ENCODE data around the gene SARS2. TPM values are rescaled to one million over a fixed set of nuclear protein-coding genes. Genes with fewer than 3 reads are reported as not detected.

The SARS2 gene
- total RNA-seq, 2 experiments from 2014 or later = 39.8 to 43.2 TPM

DNA sequence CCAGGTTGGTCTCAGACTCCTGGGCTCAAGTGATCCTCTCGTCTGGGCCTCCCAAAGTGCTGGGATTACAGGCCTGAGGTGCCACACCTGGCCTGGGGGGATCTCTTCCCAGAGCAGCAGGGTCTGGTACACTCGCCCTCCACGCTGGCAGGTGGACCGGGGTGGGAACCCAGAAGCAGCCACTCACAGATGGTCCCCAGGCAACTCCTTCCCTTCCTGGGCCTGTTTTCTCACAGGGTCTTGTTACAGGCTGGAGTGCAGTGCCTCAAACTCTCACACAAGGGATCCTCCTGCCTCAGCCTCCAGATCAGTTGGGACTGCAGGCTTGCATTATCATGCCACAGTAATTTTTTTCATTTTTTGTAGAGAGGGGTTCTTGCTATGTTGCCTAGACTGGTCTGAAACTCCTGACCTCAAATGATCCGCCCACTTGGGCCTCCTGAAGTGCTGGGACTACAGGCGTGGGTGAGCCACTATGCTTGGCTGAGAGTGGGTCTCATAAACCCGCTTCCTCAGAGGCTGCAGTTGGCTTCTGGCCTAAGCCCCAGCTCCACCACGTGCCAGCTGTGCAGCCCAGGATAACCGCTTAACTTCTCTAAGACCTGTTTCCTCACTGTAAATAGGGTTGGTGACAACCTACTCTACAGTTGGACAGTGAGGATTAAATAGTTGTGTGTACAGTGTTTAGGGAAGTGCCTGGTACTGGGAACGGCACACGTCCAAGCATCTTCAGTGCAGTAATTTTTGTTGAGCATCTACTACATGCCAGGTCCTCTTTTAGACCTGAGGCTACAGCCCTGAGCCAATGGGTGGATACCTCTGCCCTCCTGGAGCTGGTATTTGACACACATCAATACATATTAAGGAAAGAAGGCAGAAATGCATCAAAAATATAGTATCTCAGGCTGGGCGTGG lies 17.7 kb downstream of the SARS2 start:
- Mint-ChIP-seq H3K4me3 (no peak overlapping the region), H3K27ac (no peak overlapping the region), H3K9me3 (peaks cover under 1% of the 10 kb centered on the region), H3K4me1 (peaks cover 13% of the 10 kb centered on the region), H3K27me3 (no peaks in the 10 kb centered on the region), H3K36me3 (peaks cover 15% of the 10 kb centered on the region)
- no peak for DNase-seq

DNA sequence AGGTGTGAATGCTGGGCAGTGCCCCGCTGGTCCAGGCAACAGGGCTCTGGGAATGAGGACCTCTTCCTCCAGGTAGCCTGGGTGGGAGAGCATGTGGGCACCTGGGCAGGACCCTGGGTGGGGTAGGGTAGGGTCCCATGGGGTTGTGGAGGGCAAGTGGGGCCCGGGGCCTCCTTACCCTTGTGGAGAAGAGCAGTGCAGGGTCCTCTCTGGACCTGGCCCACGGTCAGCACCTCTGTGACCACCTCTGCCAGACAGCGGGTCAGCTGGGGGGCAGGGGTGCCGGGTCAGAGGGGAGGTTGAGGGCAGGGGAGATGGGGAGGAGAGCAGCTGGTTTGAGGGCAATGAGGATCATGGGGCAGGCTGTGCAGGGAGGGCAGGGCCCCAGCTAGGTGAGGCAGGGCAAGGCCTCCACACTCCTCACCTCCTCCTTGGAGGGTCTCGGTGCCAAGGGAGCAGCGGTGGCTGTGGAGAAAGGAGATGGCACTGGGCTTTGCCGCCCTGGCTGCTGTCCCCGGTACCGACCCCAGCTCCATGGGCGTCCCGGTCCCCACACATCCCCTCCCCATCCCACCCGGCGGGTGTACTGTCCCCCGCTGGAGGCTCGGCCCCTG lies 19.1 kb downstream of the SARS2 start:
- no peak overlapping the region for H3K4me3 Mint-ChIP-seq
- peaks cover 28% of the 10 kb centered on the region for H3K36me3 Mint-ChIP-seq
- peaks cover 4% of the 10 kb centered on the region for H3K9me3 Mint-ChIP-seq
- H3K27me3 Mint-ChIP-seq = no peaks in the 10 kb centered on the region
- no peak overlapping the region for H3K27ac Mint-ChIP-seq
- DNase-seq = no peak
- H3K4me1 Mint-ChIP-seq = peaks cover 16% of the 10 kb centered on the region

DNA sequence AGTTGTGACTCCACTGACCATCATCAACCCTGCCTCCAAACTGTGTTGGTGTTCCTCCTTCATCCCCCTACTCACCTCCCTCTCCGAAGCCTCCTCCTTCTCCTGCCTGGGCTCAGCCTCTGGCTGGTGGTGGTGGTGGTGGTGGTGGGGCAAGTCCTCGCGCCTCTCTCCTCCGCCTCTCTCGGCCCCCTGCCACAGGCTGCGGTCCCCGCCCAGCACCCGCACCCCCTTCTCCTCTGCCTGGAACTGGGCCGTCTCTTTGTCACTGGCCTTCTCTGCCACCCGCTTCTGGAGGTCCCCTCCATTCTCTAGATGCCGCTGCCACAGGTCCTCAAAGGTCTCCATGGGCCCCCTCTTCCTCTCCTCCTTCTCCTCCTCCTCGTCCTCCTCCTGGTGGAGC lies 20.1 kb downstream of the SARS2 start:
- Mint-ChIP-seq H3K27ac (no peak overlapping the region), H3K9me3 (peaks cover 4% of the 10 kb centered on the region), H3K36me3 (peaks cover 31% of the 10 kb centered on the region), H3K27me3 (no peaks in the 10 kb centered on the region), H3K4me1 (peaks cover 16% of the 10 kb centered on the region), H3K4me3 (no peak overlapping the region)
- no peak for DNase-seq

DNA sequence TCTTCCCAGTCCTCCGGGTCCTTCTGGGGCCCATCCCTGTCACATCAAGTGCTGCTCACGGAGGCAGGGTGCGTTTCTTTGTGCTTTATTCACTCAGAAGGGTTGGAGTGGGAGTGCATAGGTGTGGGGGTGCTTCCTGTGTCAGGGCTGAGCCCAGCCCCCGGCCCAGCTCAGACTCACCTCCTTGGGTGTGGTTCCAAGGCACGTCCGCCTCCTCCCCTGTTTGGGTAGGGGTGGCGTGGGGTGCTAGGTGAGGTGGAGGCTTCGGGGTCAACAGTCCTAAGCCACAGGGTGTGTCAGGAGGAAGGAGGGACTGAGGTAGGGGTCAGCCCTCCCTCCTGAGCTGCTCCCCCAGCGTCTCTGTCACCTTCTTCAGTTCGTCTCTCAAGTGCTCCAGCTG lies 21.7 kb downstream of the SARS2 start:
- no peak overlapping the region for H3K4me3 Mint-ChIP-seq
- H3K27me3 Mint-ChIP-seq = no peaks in the 10 kb centered on the region
- DNase-seq = no peak
- H3K36me3 Mint-ChIP-seq = peaks cover 36% of the 10 kb centered on the region
- no peak overlapping the region for H3K27ac Mint-ChIP-seq
- H3K4me1 Mint-ChIP-seq = peaks cover 17% of the 10 kb centered on the region
- H3K9me3 Mint-ChIP-seq = peaks cover 4% of the 10 kb centered on the region

DNA sequence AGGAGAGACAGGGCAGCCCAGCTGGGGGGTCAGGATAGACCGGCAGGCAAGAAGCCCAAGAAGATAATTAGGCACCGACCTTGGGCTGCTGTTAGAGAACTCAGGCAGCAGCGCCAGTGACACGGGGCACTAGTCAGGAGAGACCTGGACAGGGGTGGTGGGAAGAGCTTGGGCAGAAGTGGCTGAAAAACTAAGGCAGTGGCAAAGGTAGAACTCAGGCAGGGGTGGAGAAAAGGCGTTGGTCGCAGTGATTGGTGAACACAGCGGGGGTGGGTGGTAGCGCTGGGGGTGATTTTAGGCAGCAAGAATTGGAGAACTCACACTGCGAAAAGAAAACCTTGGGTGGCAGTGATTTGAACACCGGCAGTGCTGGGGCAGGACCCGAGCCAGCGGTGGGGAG lies 22.9 kb downstream of the SARS2 start:
- H3K27ac Mint-ChIP-seq = no peak overlapping the region

DNA sequence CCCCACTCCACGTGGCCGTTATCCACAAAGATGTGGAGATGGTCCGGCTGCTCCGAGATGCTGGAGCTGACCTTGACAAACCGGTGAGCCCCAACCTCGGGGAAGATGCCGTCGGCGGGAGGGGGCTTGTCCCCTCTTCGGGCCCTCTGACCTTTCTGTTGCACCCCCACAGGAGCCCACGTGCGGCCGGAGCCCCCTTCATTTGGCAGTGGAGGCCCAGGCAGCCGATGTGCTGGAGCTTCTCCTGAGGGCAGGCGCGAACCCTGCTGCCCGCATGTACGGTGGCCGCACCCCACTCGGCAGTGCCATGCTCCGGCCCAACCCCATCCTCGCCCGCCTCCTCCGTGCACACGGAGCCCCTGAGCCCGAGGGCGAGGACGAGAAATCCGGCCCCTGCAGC lies 23.3 kb downstream of the SARS2 start:
- H3K9me3 Mint-ChIP-seq = peaks cover 4% of the 10 kb centered on the region
- peaks cover 12% of the 10 kb centered on the region for H3K4me1 Mint-ChIP-seq
- H3K4me3 Mint-ChIP-seq = no peak overlapping the region
- H3K36me3 Mint-ChIP-seq = peaks cover 39% of the 10 kb centered on the region
- DNase-seq = no peak
- H3K27me3 Mint-ChIP-seq = no peaks in the 10 kb centered on the region
- peak overlapping the region; percentile 58 for H3K27ac Mint-ChIP-seq

More for the DNA sequence above, 22.9 kb downstream of the SARS2 start:
- H3K4me3 Mint-ChIP-seq = no peak overlapping the region
- no peaks in the 10 kb centered on the region for H3K27me3 Mint-ChIP-seq
- H3K36me3 Mint-ChIP-seq = peaks cover 38% of the 10 kb centered on the region
- no peak for DNase-seq
- peaks cover 4% of the 10 kb centered on the region for H3K9me3 Mint-ChIP-seq
- peaks cover 15% of the 10 kb centered on the region for H3K4me1 Mint-ChIP-seq

DNA sequence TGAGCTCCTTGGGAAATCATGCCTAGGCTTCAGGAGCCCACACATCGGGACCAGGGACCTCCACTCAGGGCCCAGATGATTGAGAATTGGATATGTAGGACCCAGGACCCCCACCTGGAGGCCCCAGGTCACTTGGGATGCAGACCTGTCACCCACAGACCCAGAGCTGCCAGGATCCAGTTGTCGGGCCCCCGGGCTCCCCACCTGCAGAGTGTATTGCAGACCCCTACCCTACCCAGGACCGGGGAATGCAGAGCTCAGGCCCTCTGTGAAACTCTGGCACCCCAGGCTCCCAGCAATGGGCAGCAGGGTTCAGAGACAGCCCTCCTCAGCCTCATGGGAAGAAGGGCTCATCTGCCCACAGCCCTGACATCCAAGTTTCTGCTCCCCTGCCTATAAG lies 24.9 kb downstream of the SARS2 start:
- no peaks in the 10 kb centered on the region for H3K27me3 Mint-ChIP-seq
- no peak for DNase-seq
- no peak overlapping the region for H3K4me3 Mint-ChIP-seq
- H3K9me3 Mint-ChIP-seq = peaks cover 5% of the 10 kb centered on the region
- peaks cover 53% of the 10 kb centered on the region for H3K36me3 Mint-ChIP-seq
- H3K27ac Mint-ChIP-seq = no peak overlapping the region
- peaks cover 18% of the 10 kb centered on the region for H3K4me1 Mint-ChIP-seq

DNA sequence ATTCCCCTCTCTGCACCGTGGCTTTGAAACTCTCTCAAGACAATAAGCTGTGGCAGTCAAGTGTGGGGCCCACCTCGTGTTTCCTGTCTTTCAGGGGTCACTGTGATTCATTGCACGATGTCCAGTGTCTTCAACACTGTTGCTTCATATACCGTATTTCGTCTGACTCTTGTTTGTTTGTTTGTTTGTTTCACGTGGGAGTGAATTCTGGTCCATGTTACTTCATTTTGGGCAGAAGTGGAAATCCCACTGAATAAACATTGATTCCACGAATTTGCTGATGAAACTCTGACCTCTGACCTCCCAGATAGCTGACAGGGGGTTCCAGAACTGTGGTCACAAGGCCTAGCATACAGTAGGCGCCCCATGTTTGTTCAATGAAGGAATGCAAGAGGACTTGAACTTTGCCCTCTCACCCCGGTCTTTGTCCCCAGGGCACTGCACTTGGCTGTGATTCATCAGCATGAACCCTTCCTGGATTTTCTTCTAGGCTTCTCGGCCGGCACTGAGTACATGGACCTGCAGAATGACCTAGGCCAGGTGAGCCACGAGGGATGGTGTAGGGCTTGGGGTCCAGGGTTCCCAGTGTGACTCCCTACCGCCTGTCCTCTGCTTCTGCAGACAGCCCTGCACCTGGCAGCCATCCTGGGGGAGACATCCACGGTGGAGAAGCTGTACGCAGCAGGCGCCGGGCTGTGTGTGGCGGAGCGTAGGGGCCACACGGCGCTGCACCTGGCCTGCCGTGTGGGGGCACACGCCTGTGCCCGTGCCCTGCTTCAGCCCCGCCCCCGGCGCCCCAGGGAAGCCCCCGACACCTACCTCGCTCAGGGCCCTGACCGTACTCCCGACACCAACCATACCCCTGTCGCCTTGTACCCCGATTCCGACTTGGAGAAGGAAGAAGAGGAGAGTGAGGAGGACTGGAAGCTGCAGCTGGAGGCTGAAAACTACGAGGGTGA lies 25.7 kb downstream of the SARS2 start:
- DNase-seq = no peak
- H3K27me3 Mint-ChIP-seq = no peaks in the 10 kb centered on the region
- H3K36me3 Mint-ChIP-seq = peaks cover 53% of the 10 kb centered on the region
- H3K27ac Mint-ChIP-seq = no peak overlapping the region
- no peak overlapping the region for H3K4me3 Mint-ChIP-seq
- H3K4me1 Mint-ChIP-seq = peaks cover 18% of the 10 kb centered on the region
- peaks cover 5% of the 10 kb centered on the region for H3K9me3 Mint-ChIP-seq

DNA sequence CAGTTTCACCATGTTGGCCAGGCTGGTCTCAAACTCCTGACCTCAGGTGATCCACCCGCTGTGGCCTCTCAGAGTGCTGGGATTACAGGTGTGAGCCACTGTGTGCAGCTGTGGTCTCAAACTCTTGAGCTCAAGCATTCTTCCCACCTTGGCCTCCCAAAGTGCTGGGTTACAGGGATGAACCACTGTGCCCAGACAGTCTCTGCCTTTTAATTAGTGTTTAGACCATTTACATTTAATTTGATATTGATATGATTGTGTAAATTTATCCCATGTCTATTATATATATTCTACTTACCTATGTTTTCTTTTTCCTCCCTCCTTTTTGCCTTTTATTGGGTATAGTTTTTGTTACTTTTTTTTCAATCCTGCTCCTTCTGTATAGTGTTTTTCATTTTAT lies 28.9 kb downstream of the SARS2 start:
- no peak for DNase-seq
- Mint-ChIP-seq H3K27me3 (no peaks in the 10 kb centered on the region), H3K9me3 (peaks cover 2% of the 10 kb centered on the region), H3K27ac (no peak overlapping the region), H3K4me3 (peak overlapping the region; percentile 74), H3K36me3 (peaks cover 32% of the 10 kb centered on the region), H3K4me1 (peaks cover 26% of the 10 kb centered on the region)

DNA sequence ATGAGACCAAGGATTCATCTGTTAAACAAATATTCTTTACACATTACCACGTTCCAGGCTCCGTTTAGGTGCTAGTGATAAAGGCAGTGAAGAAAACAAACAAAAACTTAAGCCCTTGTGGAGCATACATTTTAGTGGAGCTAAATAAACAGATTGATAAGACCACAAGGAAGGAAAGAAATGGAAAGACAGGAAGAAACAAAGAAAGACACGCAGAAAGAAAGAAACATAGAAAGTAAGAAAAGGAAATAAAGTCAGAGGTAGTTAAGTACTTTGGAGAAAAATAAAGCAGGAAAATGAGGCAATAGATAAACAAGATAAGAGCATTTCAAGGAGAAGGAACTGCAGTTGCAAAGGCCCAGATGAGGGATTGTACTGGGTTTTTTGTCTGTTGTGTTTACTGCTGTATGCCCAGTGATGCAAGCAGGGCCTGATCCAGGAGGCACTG lies 29.8 kb downstream of the SARS2 start:
- DNase-seq = no peak
- peaks cover 27% of the 10 kb centered on the region for H3K36me3 Mint-ChIP-seq
- peaks cover 2% of the 10 kb centered on the region for H3K9me3 Mint-ChIP-seq
- peak overlapping the region; percentile 96 for H3K4me3 Mint-ChIP-seq
- peak overlapping the region; percentile 93 for H3K27ac Mint-ChIP-seq
- H3K27me3 Mint-ChIP-seq = no peaks in the 10 kb centered on the region
- H3K4me1 Mint-ChIP-seq = peaks cover 26% of the 10 kb centered on the region

DNA sequence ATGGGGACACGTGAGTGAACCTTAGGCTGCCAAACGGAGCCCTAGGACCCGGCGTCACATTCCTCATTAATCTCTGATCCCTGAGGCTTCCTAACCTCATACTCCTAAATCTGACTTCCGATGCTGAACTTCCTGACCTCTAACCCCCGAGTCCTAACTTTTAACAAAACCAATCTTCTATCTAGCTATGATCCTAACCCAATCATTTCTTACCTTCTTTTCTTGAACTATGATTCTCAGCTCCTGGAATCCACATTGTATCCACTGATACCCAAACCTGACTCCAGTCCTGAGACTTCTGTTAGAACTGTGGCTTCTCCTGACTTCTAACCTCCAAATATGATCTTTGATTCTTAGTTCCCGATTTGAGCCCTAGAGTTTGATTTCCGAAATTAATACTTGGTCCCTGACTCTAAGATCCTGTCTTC lies 30.3 kb downstream of the SARS2 start:
- peak overlapping the region; percentile 96 for H3K4me3 Mint-ChIP-seq
- H3K9me3 Mint-ChIP-seq = peaks cover 2% of the 10 kb centered on the region
- peaks cover 26% of the 10 kb centered on the region for H3K4me1 Mint-ChIP-seq
- H3K27ac Mint-ChIP-seq = peak overlapping the region; percentile 93
- H3K27me3 Mint-ChIP-seq = no peaks in the 10 kb centered on the region
- DNase-seq = no peak
- H3K36me3 Mint-ChIP-seq = peaks cover 24% of the 10 kb centered on the region

DNA sequence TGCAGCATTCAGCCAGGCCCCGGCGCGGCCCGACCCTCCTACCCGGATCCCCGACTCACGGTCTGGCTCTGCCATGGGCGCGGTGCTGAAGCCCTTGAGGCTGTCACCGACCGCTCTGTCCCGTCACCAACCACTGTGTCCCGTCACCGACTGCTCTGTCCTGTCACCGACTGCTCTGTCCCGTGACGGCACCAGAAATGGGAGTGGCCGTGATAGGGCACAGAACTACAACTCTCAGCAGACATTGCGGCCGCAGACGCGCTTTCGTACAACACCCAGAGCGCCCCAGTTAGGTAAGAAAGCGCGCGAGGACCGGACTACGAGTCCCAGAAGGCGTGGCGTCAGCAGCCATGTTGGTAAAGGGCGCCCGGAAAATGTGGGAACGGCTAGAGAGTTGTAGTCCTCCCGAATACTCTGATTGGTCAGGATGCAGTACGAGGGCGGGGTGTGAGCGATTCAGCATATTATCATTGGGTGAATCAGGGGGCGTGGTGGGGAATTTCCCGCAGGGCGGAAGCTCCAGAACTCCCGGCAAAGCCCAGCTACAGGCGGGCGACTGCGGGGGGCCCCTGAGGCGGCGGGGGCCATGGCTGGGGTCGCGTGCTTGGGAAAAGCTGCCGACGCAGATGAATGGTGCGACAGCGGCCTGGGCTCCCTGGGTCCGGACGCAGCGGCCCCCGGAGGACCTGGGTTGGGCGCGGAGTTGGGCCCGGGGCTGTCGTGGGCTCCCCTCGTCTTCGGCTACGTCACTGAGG lies 30.9 kb downstream of the SARS2 start, which contains the start of the genes NFKBIB and SIRT2:
Gene NFKBIB (plus strand): TSS at position 523 of the 755 bp plus-strand sequence. CDS start 64 bp downstream, at position 587.
Gene SIRT2 (minus strand): TSS at position 172 of the 755 bp plus-strand sequence. CDS start 97 bp downstream, at position 75.
- peak; percentile 99 for DNase-seq
- H3K36me3 Mint-ChIP-seq = peaks cover 23% of the 10 kb centered on the region
- peak within 1 kb of the TSS; percentile 96 for H3K4me3 Mint-ChIP-seq
- no peaks in the 10 kb centered on the region for H3K27me3 Mint-ChIP-seq
- peaks cover 26% of the 10 kb centered on the region for H3K4me1 Mint-ChIP-seq
- peak within 1 kb of the TSS; percentile 93 for H3K27ac Mint-ChIP-seq
- H3K9me3 Mint-ChIP-seq = peaks cover 2% of the 10 kb centered on the region

DNA sequence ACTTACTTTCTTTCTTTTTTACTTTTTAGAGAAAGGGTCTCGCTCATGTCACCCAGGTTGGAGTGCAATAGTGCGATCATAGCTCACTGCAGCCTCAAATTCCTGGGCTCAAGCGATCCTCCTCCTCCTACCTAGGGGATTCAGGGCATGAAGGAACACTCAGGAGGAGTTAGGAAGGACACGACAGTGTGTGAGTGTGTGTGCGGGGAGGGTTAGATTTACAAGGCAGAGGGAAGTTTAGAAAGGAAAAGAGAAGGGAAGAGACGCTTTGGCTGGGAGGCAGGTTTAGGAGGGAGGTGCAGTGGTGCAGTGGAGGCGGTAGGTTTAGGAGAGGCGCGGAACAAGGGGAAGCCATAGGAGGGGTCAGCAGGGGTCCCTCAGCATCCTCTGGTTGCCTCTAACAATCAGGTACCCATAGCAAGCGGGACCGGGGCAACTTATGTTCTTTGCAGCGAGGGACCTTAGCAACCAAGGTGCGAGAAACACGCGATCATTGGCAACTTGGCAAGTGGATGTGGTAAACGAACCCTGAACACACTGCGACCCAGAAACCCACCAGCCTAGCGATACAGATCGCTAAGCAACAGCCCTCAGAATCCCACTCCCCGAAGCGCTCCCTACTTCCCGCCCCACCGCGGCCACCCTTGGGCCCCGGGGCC lies 31.6 kb downstream of the SARS2 start:
- H3K4me3 Mint-ChIP-seq = peak overlapping the region; percentile 96
- H3K36me3 Mint-ChIP-seq = peaks cover 19% of the 10 kb centered on the region
- peaks cover 24% of the 10 kb centered on the region for H3K4me1 Mint-ChIP-seq
- no peak for DNase-seq
- H3K27ac Mint-ChIP-seq = peak overlapping the region; percentile 93
- peaks cover 2% of the 10 kb centered on the region for H3K9me3 Mint-ChIP-seq
- no peaks in the 10 kb centered on the region for H3K27me3 Mint-ChIP-seq
